HG03558 (cell line): Measurements from ENCODE around the gene ORC4.

Experiments used
- ATAC-seq: cut with Tn5 transposase; IDR thresholded peaks from one replicate; pipeline ENCODE4 v1.9.1; 2021; ENCODE audit warnings: moderate number of reproducible peaks; ENCODE audit not compliant: unreplicated experiment; ENCODE audit errors: extremely low read depth

The ORC4 gene

DNA sequence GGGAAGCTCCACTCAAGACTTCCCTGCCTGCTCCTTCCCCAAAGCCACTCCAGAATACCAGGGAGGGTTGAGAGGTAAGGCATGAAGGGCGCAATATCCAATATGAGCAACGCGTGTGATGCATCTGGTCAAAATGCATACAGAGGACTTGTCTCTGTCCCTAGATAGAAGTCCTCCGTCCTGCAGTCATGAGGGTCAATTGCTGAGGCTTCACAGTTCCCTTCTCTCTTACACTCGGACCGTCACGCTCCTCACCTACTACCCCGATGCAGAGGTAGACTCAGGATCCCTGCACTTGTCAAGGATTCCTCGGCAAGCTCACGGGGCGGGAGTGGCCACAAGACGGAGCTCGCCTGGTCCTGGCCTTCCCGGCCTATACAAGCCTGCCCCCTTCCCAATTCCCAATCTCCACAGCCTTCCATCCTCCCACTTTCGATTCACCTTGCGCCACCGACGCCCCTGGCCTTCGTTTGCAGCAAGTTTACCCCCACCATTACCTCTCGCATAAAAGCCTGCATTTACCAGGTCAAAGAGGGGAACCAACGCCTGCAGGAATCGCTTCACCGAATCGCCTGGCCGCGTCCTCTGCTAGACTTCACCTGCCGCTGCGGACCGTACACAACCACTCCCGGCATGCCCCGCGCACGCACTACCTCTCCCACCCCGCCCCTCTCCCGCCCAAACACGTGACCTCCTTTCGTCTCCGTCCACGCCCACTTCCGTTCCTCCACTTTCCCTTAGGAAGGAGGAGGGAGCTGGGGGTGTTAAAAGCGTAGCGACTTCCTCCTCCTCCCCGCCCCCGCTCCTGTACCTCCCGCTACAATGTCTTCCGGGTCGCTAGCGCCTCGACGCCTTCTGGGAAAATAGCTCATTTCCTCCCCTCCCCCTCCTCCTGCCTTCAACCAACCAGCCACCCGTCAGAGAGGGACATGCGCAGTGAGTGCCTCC, at the start of gene ORC4:
TSS of gene ORC4 (minus strand) at position 627 of the 948 bp plus-strand sequence. CDS start 44,779 bp downstream, outside the sequence.
- ATAC-seq, result peak; percentile 47

DNA sequence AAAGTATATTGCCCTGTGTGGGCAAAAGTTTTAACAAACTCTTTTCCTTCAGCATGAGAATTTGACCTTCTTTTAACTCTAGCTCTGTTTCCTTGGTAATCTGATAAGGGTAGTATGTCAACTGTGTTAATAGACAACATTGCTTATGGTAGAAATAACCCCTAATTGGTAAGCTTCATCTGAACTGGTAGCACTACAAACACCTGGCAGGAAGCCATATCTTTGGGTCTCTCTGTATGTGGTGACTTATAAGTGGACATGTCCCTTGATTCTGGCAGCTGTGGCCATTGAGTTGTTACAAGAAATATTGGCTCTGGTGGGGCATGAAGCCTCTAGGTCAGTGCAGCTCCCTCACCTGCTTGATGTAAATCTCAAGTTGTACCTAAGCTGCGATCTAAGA, 47.3 kb upstream of the ORC4 start:
- no peak for ATAC-seq

DNA sequence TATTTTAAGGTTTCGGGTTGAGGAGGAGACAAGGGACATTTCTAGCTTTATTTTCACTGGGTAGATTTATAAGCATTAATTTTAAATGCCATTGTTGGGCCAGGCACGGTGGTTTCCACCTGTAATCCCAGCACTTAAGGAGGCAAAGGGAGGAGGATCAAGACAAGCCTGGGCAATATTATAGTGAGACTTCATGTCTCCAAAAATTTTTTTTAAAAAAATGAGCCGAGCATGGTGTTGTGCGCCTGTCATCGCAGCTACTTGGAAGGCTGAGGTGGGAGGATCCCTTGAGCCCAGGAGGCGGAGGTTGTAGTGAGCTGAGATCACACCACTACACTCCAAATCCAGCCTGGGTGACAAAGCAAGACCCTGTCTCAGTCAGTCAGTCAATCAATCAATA, 45.4 kb upstream of the ORC4 start:
- ATAC-seq, result no peak

DNA sequence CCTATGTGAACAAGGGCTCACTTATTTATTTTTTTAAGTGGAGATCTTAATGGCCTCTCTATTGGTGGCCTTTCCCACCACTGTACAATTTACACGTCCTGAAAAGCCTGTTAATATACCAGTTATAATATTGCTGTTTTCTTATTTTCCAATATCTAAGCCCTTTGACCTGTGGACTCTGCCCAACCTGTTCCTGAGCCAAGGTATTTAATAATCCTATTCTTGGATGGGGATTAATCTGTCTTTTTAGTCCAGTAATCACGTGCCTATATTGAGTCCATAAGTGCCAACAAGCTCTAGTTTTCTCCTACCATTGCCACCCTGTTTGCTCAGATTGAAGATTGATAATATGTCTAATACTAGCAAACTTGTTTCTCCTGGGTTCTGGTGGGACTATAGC, 43.1 kb upstream of the ORC4 start:
- no peak for ATAC-seq

DNA sequence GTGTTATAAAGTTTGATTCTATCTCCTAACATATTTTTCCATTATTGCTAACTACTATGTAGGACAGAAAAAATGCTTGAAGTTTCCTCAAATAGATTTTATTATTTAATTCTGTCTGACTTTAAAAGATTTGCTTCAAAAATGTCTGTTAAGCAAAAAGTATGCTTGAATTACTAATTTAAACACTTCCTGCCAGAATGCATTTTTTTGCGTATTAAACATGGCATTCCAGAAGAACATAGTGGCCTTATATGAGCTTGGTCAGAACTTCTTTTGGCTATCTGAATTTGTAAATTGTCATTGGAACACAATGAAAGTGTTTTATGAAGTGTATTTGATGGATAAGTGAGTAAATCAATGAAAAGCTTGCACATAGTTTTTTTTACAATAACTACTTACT, 38.1 kb upstream of the ORC4 start:
- ATAC-seq, result no peak

DNA sequence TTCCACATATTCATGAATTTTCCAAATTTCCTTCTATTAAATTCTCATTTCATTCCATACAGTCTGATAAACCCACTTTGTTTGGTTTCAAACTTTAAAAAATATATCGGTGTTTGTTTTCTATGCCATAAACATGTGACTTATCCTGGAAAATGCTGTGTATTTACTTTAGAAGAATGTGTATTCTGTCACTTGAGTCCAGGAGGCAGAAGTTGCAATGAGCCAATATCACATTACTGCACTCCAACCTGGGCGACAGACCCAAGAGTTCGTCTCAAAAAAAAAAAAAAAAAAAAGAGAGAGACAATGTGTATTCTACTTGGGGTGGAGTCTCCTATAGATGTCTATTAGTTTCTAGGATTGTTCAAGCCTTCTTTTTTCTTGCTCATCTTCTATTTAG, 32.1 kb upstream of the ORC4 start:
- ATAC-seq, result no peak

DNA sequence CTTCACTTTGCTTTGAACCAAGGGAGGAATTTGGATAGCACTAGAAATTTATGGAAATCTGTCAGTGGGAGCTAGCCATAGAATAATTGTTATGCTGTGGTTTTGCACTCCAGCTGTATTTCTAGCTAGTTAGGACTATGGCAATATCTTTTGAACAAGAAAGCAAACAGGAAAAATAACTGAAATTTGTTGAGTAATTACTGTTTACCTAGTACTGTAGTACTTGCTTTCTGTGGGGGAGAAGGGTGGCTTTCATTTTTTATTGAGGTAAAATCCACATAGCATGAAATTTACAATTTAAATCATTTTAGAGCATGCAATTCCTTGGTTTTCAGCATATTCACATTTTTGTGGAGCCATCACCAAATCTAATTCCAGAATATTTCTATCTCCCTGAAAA, 28.7 kb upstream of the ORC4 start:
- ATAC-seq, result no peak

DNA sequence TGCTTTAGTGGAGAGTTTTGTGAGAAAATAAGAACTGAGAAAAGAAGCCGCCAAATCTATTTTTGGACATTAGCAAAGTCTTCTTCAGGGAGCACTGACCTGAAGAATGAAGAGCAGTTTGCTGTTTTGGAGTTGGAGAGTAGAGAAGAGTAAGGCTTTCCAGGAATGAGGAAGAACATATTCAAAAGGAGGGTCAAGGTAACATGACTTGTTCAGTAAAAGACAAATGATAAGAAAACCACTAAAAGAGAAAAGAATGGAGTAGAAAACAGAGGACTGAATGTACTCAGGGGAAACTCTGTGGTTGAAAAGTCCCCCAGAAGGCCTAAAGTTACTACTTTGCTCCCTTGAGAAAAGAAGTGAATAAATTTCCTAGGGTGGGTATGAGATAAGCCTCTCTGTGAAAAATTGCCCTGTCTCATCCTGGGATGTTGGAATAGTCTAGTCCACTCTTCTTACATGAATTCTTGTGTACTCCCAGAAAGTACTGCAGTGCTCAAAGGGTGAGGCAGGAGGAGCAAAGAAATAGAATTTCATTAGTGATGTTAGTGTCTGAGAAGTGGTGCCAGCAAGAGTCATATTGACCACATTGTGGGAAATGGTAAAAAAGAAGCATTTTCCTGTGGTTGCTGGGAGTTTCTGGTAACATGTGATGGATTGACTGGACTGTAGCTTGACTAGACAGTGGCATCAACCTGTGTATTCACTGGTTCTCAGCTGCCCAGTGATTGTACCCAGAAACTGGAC, 28.1 kb upstream of the ORC4 start:
- ATAC-seq, result peak; percentile 36

DNA sequence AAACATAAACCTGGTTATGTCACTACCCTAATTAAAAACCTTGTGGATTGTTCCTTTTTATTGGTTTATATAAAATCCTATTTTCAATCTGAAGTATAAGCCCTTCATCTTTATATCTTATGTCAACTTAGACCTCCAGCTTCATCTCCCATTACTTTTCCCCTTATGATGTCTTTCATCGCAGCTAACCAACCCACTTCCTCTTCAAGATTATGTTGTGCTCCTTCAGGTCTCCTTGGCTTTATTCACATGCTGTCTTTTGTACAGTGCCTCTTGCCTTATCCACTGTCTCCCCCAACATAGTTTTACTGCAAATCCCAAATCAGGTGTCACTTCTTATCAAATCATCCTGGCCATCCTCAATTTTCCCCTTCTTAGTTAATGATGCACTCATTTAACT, 26.3 kb upstream of the ORC4 start:
- ATAC-seq, result no peak

DNA sequence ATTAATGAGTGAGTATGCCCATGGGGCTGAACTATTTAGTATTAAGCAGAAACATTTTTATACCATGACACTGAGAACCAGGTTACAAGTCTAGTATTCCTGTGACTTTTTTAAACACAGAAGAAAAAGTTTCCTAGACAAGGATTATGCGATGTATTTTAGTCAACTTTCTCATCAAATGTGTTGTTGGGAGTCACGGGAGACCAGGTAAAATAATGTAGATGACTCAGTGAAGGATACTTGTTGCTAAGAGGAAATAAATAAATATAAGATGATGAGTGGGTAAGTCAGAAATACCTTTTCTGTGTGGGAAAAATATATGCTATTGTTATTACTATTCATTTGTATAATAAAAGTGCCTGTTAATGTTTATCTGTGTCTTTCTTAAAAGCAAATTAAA, 23.8 kb upstream of the ORC4 start:
- ATAC-seq, result no peak

DNA sequence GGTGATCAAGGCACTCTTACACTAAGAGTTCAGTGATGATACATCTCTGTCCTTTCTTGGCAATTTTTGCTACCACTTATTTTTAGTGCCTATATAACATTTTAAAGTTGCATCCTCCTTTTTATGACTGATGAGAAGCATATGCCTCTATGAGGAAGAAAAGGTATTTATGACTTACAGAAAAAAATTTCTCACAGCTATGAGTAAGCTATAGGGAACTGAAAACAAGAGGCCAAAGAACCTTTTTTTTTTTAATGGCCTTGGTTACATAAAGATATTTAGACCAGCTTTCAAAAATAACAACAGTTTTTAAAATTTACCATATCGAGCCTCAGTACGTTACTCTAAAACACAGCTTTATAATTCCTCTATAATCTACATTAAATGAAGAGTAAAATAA, 21.7 kb upstream of the ORC4 start:
- ATAC-seq, result peak; percentile 77

DNA sequence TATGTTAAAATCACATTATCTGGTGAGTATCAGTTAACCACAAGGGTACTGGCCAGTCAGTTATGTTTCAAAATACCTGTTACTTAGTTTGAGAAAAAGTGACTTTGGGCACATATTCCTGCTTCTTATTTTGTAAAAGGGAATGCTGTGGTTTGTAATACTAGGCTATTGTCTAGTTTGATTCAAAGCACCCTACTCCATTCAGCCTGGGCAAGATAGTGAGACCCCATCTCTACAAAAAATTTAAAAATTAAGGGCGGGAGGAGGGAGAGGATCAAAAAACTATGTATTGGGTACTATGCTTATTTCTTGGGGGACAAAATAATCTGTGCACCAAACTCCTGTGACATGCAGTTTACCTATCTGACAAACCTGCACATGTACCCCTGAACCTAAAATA, 19.2 kb upstream of the ORC4 start:
- no peak for ATAC-seq

DNA sequence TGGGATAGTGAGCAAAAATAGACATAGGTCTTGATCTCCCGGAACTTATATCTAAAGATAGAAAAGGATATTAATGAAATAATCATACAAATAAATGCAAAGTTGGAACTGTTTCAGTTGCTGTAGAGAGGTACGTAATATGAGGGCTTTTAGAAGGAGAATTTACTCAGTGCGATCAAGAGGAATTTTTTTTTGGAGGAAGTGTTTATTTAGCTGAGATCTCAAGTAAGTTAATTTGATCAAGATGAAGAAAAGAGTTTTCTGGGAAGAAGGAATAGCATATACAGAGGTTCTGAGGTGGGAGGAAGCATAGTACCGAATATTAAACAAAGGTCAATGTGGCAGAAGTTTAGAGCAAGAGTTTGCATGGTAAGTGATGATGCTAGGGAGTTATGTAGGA, 11.7 kb upstream of the ORC4 start:
- ATAC-seq, result no peak

DNA sequence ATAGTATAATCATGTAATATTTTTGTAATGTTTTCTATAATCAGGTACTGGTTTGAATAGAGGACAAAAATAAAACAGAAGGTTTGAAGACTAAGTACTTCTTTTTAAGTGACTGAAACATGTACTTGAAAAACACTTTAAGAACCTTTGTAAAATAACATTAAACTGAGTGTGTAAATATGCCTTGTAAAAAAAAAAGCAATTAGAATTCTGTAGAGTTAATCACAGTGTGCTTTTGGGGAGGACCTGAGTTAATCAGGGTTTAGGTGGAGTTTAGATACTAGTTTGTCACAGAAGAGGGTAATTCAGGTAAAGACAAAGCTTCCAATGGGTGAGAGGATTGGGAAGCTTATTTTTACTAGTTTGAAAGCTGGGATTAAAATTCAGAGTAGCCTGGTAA, 10.6 kb upstream of the ORC4 start:
- no peak for ATAC-seq

DNA sequence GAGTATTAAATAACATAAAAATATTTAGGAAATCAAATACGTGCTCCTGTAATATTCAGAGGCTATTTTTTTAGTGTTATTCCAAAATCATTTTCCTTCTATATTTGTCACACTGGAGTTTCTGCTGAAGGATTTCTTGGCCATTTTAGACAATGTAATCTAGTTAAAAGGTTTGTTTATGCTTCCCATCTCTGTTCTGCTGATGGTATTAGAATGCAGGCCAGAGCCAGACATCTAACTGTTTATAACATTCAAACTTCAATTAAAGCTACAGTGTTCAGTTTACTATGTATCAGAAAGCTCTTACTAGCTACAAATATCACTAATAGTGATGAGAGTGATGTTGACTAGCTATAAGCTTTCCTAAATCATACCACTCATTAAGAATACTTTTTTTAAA, 8.2 kb upstream of the ORC4 start:
- no peak for ATAC-seq

DNA sequence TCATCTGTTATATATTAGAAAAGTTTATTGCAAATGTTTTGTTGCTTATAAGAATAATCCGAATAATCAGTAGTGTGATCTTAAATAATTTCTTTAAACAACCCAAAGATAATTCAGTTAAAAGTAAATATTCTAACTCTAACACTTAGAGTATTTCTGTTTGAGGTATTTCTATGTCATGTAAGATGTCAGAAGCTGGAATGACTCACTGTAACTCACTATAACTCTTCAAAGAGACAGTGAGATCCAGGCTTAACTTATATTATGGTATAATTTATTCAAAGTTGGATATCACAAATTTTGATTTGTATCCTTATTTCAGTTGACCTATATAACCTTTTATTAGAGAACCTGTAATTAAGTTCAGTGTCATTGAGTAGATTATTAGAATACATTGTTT, 7.3 kb upstream of the ORC4 start:
- ATAC-seq, result no peak

DNA sequence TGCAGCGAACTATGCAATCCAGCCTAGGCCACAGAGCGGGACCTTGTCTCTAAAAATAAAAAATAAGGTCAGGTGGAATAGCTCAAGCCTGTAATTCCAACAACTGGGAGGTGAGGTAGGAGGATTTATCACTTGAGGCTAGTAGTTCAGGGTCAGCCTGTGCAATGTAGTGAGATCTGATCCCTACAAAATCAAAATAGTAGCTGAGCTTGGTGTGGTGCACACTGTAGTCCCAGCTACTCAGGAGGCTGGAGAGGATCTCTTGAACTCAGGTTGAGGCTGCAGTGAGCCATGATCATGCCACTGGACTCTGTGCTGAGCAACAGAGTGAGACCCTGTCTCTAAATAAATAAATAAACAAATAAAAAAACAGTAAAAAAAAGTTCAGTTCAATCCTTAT, 6.0 kb upstream of the ORC4 start:
- no peak for ATAC-seq

DNA sequence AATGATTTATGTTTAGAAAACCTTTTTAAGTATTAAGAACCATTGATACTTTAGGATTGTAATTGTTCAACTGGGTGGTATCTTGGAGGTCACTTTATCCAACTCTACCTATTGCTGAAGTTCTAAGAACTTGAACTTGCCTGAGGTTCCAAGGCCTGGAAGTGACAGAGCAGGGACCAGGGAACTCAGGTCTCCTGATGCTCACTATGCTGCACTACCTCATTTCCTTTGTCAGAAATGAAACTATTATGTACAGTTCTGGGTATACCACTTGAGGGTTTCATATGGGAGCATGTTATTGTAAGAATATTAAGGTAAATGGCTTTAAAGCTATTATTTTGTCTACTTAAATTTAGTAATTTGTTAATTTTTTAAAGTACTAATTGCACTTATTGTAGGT, 3.3 kb upstream of the ORC4 start:
- ATAC-seq, result peak; percentile 34

DNA sequence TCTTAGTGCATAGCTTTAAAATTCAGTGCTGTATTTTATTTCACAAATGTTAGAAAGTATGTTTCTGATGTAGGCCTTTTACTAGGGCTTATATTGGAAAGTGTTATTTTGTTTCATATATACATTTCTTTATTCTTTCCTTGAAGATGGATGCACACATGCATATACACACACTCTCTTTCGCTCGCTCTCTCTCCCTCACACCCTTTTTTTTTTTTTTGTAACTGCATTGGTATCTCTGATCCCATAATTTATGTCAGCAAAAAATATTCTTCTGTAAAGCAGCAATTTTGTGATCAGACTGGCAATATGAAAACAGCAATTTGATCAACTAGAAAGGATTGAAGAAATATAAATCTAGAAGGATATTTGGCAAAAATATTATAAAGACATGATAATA, 2.3 kb upstream of the ORC4 start:
- ATAC-seq, result no peak

DNA sequence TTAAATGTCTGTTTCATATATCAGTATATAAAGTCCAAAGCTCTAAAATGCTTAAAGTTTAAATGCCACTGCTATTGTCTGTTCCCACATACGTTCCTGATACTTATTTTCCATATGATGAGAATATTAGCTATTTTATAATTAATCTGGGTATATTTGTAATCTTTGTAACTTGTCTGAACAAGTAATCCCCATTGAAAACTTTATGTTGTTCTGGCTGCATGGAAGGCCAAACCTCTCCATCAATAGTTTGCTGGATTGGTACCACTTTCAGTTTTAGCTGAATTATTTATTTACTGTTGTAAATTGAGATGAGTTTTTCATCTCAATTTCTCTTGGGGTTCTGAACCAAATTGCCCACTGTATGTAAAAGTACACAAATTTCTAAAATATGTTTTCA, 1.8 kb upstream of the ORC4 start:
- no peak for ATAC-seq

DNA sequence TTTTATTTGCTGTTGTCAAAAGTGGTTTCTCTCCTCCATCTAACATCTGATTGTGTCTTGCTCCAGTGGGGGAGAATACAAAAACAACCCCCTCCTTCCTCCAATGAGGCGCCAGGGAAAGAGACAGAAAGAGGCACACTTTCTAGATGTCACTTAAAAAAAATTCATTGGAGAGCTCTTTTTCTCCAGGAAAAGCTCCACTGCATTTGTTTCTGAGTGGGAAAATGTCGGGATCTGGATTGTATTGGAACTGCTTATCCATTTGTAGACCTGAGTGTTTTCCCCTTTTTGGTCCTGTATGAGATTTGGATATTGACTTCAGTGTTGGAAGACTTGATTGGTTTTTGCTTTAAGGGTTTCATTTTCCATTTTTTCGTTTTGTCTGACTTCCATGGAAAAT, 1.3 kb upstream of the ORC4 start:
- ATAC-seq, result no peak
